Heart right ventricle (tissue), 16 donors: Measurements from ENCODE around the gene LRRC8E. TPM values are rescaled to one million over a fixed set of nuclear protein-coding genes. Genes with fewer than 3 reads are reported as not detected.

Experiments used
- ATAC-seq, 8 donors: fragments of 200-7000 bp; cut with Tn5 transposase; one replicate each; pipeline ENCODE4 v1.9.1; 2020; ENCODE audit warnings: mild to moderate bottlenecking in 8 of 8, moderate library complexity in 8 of 8, moderate number of reproducible peaks in 1 of 8
- DNase-seq, 2 donors: peaks; one replicate each; pipeline ENCODE4 v3.0.0-alpha.2; 2020
- H3K27ac ChIP-seq, 10 donors: fragments of 200-600 bp; sonication (generic) in 2 of 10; one replicate each; pipeline versions ENCODE4 v1.5.0 to v1.8.0; 2020 to 2022; ENCODE audit warnings: mild to moderate bottlenecking in 3 of 10
- H3K27me3 ChIP-seq, 7 donors: fragments of 200-600 bp; one replicate each; pipeline ENCODE4 v1.8.0; 2021 to 2022; ENCODE audit warnings: mild to moderate bottlenecking in 2 of 7
- H3K36me3 ChIP-seq, 9 donors: fragments of 200-600 bp; sonication (generic) in 1 of 9; one replicate each; pipeline versions ENCODE4 v1.5.0 to v1.8.0; 2020 to 2022; ENCODE audit warnings: mild to moderate bottlenecking in 2 of 9
- H3K4me1 ChIP-seq, 9 donors: fragments of 200-600 bp; sonication (generic) in 1 of 9; one replicate each; pipeline versions ENCODE4 v1.5.0 to v1.8.0; 2020 to 2022; ENCODE audit warnings: mild to moderate bottlenecking in 4 of 9
- H3K4me3 ChIP-seq, 10 donors: fragments of 200-600 bp; sonication (generic) in 2 of 10; one replicate each; pipeline versions ENCODE4 v1.5.0 to v1.8.0; 2020 to 2022; ENCODE audit warnings: mild to moderate bottlenecking in 7 of 10, moderate library complexity in 2 of 10
- H3K9me3 ChIP-seq, 11 donors: fragments of 200-600 bp in 10 of 11; sonication (generic) in 2 of 11; one replicate each; pipeline versions ENCODE4 v1.5.0 to v1.8.0; 2013 to 2022; ENCODE audit warnings: mild to moderate bottlenecking in 2 of 11, control low read depth in 1 of 11, moderate library complexity in 1 of 11
- CTCF ChIP-seq, 9 donors: fragments of 200-600 bp; sonication (generic) in 2 of 9; IDR thresholded peaks; one replicate each; pipeline versions ENCODE4 v1.5.0 to v1.8.0; 2021 to 2022; ENCODE audit warnings: antibody characterized with exemption in 9 of 9, mild to moderate bottlenecking in 5 of 9, moderate library complexity in 1 of 9
- WGBS, 2 donors: extraction: QIAGEN DNeasy Blood & Tissue Kit; methylation state at CpG; one replicate each; pipeline ENCODE4 v1.1.7; 2013; ENCODE audit warnings: inconsistent platforms in 1 of 2; 5-methylcytosine and 5-hydroxymethylcytosine counted together
- intact Hi-C, 10 donors: fragments of 100-400 bp; cut with DNase I; formaldehyde crosslinking; loops; one replicate each; pipeline versions ENCODE4 v1.11.1 to v1.14.2; 2022
- polyA plus RNA-seq, 2 donors: library from polyadenylated mRNA; stranded (reverse); fragments of 200-250 nt; gene quantifications; one replicate each; pipeline ENCODE4 v1.2.3, GENCODE V29; 2013
- total RNA-seq, 10 donors: library from RNA; stranded (reverse); fragmentation: NEBNext Ultra II Directional in 3 of 10; extraction: Animal tissue kit (Norgen Biotek cat#: 25700) in 3 of 10; gene quantifications; one replicate each; pipeline versions ENCODE4 v1.2.1 to v1.2.4, GENCODE V29; 2021 to 2023
- donor health status: Arrhythmogenic right ventricular cardiomyopathy.
- donor health status: ischemic (EF 13 %, LVEDD 7.1; RV severe dilation, severe dysfunction).
- donor health status: healthy with polysubstance abuse.
- donor health status: DM: no; HTN: yes; CAD: no.
- donor health status: DM: no; HTN: no; CAD: no.
- donor health status: ischemic (EF 25% LVEDD 6.9; RV normal size, moderate dysfunction).
- donor health status: ischemic (EF 25% LVEDD 5.7; RV mildly dilated, moderate dysfunction).
- donor health status: healthy.
- donor health status: DM: yes; HTN: yes; CAD: no.
- donor health status: Ischemic cardiomyopathy.
- donor health status: ischemic (EF 35%, LVEDD 5.7; RV mildly dilated, moderate dysfunction).
- donor health status: nonischemic (EF 11% LVEDD 7.7; RV severe dilation, severe dysfunction).
- donor health status: DM: yes; HTN: yes; CAD: no.
- donor health status: PGD.
- donor health status: ischemic (EF 29% LVEDD 5.4; RV normal size, mild dysfunction).
- donor health status: nonischemic (EF 23%, LVEDD 6.1; RV moderate dilation, normal function).

Gene LRRC8E
- total and polyA plus RNA-seq, 12 donors, result 0.33 to 3.3 (median 0.99) TPM

GRCh38 chr19:7924651-7925170, 36.4 kb downstream of the LRRC8E start:
- Histone ChIP-seq H3K4me1 (peaks cover 18 to 73% (median 47%) of the 10 kb centered on the region in 9 donors), H3K27ac (no peak overlapping the region), H3K9me3 (no peaks in the 10 kb centered on the region), H3K27me3 (peaks cover 0 to 8% (median 0%) of the 10 kb centered on the region in 7 donors), H3K4me3 (peak overlapping the region in 9 of 10 donors; percentile 35 to 51 (median 45)), H3K36me3 (peaks cover 0 to 23% (median 15%) of the 10 kb centered on the region in 9 donors)
- DNase-seq (no peak), ATAC-seq (no peak)
- intact Hi-C loops, result loop anchor here in 6 of 10 donors (5.0 to 10.0 kb wide), 4 partner anchors 67 to 328 kb away; no protein-coding TSS in a partner anchor
- WGBS, 2 donors, result 40 to 46% methylated on average over 32 to 34 of the region's 34 CpGs
- no peak for TF ChIP-seq CTCF (IDR thresholded peaks at IDR 0.05)

- TF ChIP-seq CTCF (IDR thresholded peaks at IDR 0.05), result peak; percentile 54 to 91 (median 79)
- intact Hi-C loops, result loop anchor here in 4 of 10 donors (5.0 to 10.0 kb wide), 2 partner anchors 71 to 73 kb away; no protein-coding TSS in a partner anchor
- Histone ChIP-seq H3K9me3 (no peaks in the 10 kb centered on the region), H3K4me1 (peaks cover 18 to 73% (median 45%) of the 10 kb centered on the region in 9 donors), H3K27me3 (peaks cover 0 to 8% (median 0%) of the 10 kb centered on the region in 7 donors), H3K36me3 (peaks cover 0 to 26% (median 15%) of the 10 kb centered on the region in 9 donors), H3K4me3 (peak overlapping the region in 9 of 10 donors; percentile 35 to 51 (median 45)), H3K27ac (no peak overlapping the region)
- 1% methylated on average over 60 to 98 of the region's 98 CpGs for WGBS, 2 donors
- DNase-seq (peak; percentile 60 to 76), ATAC-seq (no peak)
Observed at GRCh38 chr19:7925171-7925851, 37.0 kb downstream of the LRRC8E start.

- Histone ChIP-seq H3K9me3 (no peaks in the 10 kb centered on the region), H3K36me3 (peaks cover 0 to 35% (median 22%) of the 10 kb centered on the region in 9 donors), H3K4me3 (peak within 1 kb of the TSS in 9 of 10 donors; percentile 35 to 51 (median 45)), H3K27me3 (peaks cover 0 to 8% (median 0%) of the 10 kb centered on the region in 7 donors), H3K4me1 (peaks cover 16 to 69% (median 41%) of the 10 kb centered on the region in 9 donors), H3K27ac (peak within 1 kb of the TSS in 2 of 10 donors; percentile 12 to 22)
- ATAC-seq (peak in 6 of 8 donors; percentile 20 to 69 (median 38)), DNase-seq (peak in 1 of 2 donors; percentile 81)
- intact Hi-C loops, result loop anchor here in 4 of 10 donors (5.0 to 10.0 kb wide), 2 partner anchors 71 to 74 kb away; no protein-coding TSS in a partner anchor
- 11 to 26% methylated on average over 26 to 65 of the region's 65 CpGs for WGBS, 2 donors
- no peak for TF ChIP-seq CTCF (IDR thresholded peaks at IDR 0.05)
Observed at GRCh38 chr19:7926021-7926726, 37.9 kb downstream of the LRRC8E start, which contains the start of gene CTXN1. Gene CTXN1, minus strand, starts transcription at chr19:7926135. Its CDS starts 597 bp downstream, at chr19:7925538.
